AG10803 (cell line): ENCODE measurements around the gene CDS2.

Experiments used
- DNase-seq: peaks from one replicate; pipeline ENCODE4 v3.0.0; 2010; ENCODE audit warnings: low read depth
- H3K4me3 ChIP-seq: 2 replicates; pipeline ENCODE4 v1.5.1; 2011; ENCODE audit warnings: mild to moderate bottlenecking, low read length, control low read depth
- TF ChIP-seq, protein P1 (sequence below): conservative IDR thresholded peaks from 2 replicates; pipeline ENCODE4 v1.5.1; 2011; ENCODE audit warnings: mild to moderate bottlenecking, low read length, control low read depth, inconsistent platforms

The CDS2 gene

DNA sequence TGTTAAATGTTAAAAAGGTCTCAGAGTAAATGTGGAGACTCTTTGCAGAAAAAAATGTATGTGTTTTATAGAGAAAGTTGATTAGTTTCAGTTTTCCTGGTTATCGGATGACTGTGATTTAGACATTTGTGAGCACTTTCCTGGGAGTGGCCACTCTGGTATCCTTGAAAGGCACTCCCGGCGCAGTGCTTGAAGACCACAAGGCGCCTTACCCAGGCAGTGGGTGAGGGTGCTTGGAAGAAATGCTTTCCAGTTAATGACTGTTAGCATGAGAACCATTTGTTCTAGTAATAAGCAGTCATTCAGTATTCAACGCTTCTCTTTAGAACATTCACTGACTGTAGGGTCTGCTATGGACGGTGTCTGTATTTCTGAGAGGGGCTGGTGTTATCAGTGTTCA, 7.2 kb downstream of the CDS2 start:
- TF ChIP-seq, protein P1, sequence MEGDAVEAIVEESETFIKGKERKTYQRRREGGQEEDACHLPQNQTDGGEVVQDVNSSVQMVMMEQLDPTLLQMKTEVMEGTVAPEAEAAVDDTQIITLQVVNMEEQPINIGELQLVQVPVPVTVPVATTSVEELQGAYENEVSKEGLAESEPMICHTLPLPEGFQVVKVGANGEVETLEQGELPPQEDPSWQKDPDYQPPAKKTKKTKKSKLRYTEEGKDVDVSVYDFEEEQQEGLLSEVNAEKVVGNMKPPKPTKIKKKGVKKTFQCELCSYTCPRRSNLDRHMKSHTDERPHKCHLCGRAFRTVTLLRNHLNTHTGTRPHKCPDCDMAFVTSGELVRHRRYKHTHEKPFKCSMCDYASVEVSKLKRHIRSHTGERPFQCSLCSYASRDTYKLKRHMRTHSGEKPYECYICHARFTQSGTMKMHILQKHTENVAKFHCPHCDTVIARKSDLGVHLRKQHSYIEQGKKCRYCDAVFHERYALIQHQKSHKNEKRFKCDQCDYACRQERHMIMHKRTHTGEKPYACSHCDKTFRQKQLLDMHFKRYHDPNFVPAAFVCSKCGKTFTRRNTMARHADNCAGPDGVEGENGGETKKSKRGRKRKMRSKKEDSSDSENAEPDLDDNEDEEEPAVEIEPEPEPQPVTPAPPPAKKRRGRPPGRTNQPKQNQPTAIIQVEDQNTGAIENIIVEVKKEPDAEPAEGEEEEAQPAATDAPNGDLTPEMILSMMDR, result no peak
- no peak for DNase-seq
- H3K4me3 ChIP-seq, result no peak overlapping the region

DNA sequence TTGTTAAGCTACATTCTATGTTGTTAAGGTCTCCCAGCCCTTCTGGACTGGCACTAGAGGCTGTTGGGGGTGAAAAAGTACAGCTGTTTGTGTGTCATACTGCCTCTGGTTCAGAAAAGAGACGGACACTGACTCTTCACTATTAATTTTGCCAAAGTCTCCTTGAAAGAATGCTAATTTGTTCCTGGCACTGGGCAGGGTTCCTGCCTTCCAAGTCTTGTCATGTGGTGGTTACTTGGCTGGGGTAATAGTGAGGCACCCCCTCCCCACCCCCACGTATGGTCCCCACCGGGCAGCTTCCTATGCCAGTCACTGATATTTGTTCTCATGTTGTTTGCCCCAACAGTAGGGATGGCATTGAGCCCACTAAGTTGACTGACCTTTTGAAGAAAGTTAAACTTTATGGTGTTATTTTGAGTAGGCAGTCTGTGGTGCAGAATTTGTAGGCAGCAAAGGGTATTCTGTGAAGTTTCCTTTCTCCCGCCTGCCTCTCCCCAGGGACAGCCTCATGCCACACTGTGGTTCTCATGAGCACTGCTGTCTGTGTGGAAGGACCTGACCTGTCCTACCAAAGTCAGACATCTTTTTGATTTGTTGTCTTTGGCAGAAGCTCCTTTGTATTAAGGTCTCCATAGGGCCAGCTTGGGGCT, 8.7 kb downstream of the CDS2 start:
- TF ChIP-seq, protein P1, result no peak
- no peak for DNase-seq
- H3K4me3 ChIP-seq, result no peak overlapping the region

DNA sequence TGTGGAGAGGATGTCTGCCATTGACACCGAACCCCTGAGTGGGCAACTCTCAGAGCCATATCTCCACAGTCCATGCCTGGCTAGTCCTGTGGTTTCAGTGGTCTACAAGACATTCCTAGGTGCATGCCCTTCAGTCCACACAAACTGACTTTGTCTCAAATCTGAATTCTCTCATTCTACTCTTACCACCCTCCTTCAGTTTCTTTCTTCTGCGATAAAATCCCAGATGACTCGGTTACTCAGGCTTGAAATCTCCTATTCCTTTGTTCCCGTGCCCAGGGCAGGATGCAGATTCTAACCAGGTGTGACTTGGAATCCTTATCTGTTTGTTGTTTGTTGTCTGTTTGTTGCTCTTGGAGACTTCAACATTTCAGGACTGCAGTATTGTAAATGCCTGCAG, 9.3 kb downstream of the CDS2 start:
- TF ChIP-seq, protein P1, result no peak
- DNase-seq, result no peak
- H3K4me3 ChIP-seq, result no peak overlapping the region

DNA sequence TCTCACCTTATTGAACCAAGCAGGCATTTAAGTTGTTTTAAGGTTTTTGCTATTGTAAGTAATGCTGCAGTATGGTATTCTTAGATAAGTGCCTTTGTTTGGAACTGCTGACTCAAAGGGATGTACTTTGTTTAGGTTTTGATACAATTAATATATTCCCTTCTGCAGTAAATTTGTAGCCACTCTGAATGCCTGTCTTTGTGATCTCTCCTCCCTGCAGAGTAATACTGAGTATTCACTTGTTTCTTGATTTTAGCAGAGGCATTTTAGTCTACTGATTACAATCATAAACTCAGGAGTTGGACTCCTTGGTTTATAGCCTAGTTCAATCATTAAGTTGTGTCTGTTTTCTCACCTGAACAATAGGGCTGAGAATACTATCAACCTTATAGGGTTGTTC, 13.4 kb downstream of the CDS2 start:
- H3K4me3 ChIP-seq, result no peak overlapping the region
- TF ChIP-seq, protein P1, result no peak
- DNase-seq, result no peak

DNA sequence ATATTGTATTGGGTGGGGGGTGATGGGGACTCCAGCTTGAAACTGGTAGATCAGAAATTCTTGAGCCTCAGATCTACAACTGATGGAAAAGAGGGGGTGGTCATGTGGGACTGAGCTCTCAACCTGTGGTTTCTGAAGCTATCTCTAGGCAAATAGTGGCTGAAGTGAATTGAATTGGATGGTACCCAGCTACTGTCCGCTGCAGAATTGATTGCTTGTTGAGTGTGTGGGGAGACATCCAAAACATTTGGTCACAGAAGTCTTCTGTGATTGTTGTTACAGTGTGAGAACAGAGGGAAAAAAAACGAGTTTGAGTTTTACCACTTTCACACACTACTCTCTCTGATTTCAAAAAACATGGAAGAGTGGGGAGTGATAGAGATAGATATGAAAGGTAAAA, 14.8 kb downstream of the CDS2 start:
- no peak for DNase-seq
- TF ChIP-seq, protein P1, result no peak
- H3K4me3 ChIP-seq, result no peak overlapping the region

DNA sequence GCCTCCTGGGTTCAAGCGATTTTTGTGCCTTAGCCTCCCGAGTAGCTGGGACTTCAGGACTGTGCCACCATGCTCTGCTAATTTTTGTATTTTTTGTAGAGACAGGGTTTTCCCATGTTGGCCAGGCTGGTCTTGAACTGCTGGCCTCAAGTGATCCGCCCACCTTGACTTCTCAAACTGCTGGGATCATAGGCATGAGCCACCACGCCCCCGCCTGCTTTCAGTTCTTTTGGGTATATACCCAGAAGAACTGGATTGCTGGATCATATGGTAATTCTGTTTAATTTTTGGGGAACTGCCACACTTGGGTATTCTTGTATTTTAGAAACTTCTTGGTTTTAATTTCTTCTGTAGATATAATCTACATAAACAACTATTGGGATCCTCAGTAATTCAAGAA, 17.0 kb downstream of the CDS2 start:
- no peak overlapping the region for H3K4me3 ChIP-seq
- no peak for DNase-seq
- TF ChIP-seq, protein P1, result no peak

DNA sequence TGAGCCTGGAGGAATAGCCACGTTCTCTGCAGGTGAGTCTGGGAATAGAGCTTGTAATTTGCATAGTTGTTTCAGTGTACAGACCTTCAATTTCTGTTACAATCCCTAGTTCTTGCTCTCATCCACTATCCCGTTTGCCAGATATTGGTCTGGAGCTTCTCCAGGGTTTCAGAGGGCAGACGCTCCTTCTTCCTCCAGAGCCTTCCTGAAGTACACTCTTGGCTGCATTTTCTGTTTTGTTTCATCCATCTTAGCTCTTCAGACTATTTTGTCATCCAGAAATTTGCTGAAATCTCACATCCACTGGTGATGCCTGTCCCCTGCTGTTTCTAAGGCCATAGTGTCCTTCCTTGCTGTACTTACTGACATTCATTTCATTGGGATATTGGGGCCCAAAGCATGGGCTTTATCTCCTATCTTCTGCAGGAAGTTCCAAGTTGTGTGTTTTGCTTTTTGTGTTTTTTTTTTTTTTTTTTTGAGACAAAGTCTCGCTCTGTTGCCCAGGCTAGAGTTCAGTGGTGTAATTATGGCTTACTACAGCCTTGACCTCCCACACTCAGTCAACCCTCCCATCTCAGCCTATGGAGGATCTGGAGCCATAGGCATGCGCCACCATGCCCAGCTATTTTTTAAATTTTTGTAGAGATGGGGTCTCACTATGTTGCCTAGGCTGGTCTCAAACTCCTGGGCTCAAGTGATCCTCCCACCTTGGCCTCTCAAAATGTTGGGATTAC, 18.7 kb downstream of the CDS2 start:
- no peak overlapping the region for H3K4me3 ChIP-seq
- TF ChIP-seq, protein P1, result no peak
- DNase-seq, result no peak
